GM11168 (cell line): ENCODE measurements around the gene MT3.

Source experiments
- in situ Hi-C: fragments of 300-500 bp; cut with MboI; formaldehyde crosslinking; loops from one replicate; pipeline ENCODE4 v1.12.0; 2022; ENCODE audit warnings: low sequenced_read_pairs; ENCODE audit not compliant: unreplicated experiment

The MT3 gene

DNA sequence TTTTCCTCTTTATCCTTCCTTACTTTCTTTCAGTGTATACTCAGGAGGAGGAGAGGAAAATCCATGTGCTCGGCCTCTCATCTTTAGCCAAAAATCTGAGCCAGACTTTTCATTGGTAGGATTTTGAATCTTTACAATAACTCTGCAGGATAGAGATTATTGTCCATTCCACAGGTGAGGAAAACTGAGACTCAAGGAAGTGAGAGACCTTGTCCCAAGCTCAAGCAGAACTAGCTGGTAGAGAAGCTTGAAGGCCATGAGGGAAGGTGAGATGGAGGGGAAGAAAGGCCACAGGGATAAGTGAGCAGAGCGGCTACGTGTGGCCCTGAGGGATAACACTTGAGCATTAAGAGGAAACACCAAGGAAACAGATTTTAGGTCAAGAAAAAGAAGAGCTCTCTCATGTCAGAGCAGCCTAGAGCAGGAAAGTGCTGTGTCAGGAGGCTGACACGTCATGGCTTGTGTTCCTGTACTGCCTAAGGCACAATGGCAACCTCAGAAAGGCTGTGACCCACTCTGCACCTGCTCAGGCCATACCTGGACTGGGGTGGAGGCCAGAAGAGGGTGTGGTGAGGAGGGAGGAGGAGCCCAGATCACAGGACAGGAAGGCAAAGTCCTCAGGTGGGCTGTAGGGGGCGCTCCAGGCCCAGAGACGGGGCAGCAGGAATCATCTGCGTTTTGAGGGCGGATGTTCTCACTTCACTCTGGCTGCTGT lies 12.6 kb upstream of the MT3 start:
- in situ Hi-C loops, result no loop called here

GRCh38 chr16:56577300-56577625 lies 12.1 kb upstream of the MT3 start:
- in situ Hi-C loops, result no loop called here

DNA sequence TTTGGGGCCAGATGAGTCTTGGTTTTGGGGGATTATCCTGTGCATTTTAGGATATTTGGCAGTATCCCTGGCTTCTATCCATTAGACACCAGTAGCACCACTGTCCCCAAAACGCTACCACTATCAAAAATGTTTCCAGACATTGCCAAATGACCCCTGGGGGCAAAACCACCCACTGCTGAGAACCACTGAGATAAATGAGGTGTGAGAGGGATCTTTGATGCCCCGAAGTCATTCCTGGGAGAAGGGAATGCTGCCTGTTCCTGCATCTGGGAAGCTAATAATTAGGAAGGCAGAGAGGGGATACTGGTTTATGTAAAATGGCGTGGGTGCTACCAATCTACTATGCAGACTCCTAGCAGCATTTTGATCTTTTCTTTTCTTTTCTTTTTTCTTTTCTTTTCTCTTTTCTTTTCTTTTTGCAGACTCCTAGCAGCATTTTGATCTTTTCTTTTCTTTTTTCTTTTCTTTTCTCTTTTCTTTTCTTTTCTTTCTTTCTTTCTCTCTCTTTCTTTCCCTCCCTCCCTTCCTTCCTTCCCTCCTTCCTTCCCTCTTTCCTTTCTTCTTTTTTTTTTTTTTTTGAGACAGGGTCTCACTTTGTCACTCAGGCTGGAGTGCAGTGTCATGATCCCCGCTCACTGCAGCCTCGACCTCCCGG lies 8.8 kb upstream of the MT3 start:
- in situ Hi-C loops, result loop anchor here (10.0 kb wide), 1 partner anchor 114 kb away; no protein-coding TSS in a partner anchor

GRCh38 chr16:56582911-56583310 lies 6.4 kb upstream of the MT3 start:
- in situ Hi-C loops, result loop anchor here (10.0 kb wide), 1 partner anchor 112 kb away; no protein-coding TSS in a partner anchor

GRCh38 chr16:56583351-56584168 lies 5.8 kb upstream of the MT3 start:
- in situ Hi-C loops, result loop anchor here (10.0 kb wide), 1 partner anchor 111 kb away; no protein-coding TSS in a partner anchor

- in situ Hi-C loops, result loop anchor here (10.0 kb wide), 1 partner anchor 111 kb away; no protein-coding TSS in a partner anchor
These were observed 5.1 kb upstream of the MT3 start for GRCh38 chr16:56584276-56584675.

GRCh38 chr16:56588781-56589140 lies 567 bp upstream of the MT3 start:
- in situ Hi-C loops, result loop anchor here (10.0 kb wide), 1 partner anchor 106 kb away; no protein-coding TSS in a partner anchor

DNA sequence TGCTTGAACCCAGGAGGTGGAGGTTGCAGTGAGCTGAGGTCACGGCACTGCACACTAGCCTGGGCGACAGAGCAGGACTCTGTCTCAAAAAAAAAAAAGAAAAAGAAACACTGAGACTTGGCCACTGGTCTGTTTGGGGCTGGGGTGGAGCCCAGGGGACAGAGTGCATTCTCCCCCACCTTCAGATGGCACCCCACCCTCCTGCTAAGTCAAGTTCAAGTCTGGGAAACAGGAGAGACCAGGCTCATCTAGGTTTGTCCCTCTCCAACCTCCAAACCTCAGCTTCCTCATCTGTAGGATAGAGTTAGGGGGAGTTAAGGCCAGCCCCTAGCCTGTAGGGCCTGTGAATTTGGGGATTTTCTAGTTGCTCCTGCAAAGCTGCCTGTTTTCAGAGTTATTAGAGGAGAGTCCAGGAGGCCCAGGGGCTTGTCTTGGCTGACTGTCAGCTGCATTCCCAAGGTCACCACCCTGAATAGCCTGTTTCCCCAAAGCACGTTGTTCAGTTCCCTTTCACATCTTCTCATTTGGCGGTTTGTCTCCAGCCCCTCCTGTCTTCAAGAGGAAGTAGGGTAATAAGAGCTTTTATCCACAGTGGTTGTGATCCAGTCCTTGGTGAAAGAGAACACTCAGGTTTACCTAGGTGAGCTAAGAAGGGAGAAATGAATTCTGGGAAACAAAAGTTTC lies 2.2 kb downstream of the MT3 start:
- in situ Hi-C loops, result no loop called here

GRCh38 chr16:56593573-56594291 lies 4.4 kb downstream of the MT3 start:
- in situ Hi-C loops, result no loop called here

DNA sequence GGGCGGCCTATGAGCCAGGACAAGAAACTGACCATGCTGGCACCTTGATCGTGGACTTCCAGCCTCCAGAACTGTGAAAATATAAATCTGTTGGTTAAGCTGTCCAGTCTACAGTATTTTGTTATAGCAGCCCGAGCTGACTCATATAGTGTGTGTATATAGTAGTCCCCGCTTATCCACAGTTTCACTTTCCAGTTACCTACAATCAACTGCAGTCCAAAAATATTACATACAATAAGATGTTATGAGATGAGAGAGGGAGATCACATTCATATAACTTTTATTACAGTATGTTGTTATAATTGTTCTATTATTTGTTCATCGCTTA lies 4.9 kb downstream of the MT3 start:
- in situ Hi-C loops, result no loop called here

GRCh38 chr16:56600398-56600999 lies 11.2 kb downstream of the MT3 start:
- in situ Hi-C loops, result no loop called here

- in situ Hi-C loops, result no loop called here
These were observed 12.0 kb downstream of the MT3 start for GRCh38 chr16:56601325-56601724.

- in situ Hi-C loops, result no loop called here
These were observed 14.3 kb downstream of the MT3 start for GRCh38 chr16:56603589-56603988.

DNA sequence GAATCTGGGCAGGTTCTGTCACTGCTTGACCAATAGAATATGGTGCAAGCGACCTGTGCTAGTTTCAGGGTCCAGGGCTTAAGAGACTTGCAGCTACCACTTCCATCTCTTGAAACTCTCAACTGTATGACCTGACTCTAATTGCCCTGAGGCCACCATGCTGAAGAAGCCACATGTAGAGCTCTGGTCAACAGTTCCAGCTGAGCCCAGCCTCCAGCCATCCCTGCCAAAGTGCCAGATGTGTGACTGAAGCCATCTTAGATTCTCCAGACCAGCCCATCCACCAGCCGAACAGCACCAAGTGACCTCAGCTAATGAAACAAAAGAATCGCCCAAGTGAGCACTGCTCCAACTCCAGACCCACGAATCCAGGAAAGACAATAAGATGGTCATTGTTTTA lies 15.6 kb downstream of the MT3 start:
- in situ Hi-C loops, result no loop called here

GRCh38 chr16:56605475-56605874 lies 16.1 kb downstream of the MT3 start:
- in situ Hi-C loops, result no loop called here

DNA sequence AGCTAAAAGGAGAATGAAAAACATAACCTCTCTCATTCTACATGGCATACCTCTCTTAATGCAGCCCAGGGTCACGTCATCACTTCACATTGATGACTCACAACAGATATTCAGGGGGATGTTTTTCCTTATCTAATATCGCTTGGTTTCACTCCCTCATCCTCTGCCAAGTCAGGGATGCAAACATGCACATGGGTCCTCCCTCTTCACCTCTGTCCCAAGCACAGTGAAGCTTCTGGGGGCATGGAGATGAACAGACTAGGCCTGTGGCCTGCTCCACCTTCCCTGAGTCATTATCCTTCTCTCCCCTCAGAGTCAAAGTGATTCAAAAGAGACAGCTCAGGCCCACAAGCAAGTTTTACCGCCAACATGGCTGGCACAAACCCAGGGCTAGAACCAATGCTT lies 16.7 kb downstream of the MT3 start:
- in situ Hi-C loops, result no loop called here

DNA sequence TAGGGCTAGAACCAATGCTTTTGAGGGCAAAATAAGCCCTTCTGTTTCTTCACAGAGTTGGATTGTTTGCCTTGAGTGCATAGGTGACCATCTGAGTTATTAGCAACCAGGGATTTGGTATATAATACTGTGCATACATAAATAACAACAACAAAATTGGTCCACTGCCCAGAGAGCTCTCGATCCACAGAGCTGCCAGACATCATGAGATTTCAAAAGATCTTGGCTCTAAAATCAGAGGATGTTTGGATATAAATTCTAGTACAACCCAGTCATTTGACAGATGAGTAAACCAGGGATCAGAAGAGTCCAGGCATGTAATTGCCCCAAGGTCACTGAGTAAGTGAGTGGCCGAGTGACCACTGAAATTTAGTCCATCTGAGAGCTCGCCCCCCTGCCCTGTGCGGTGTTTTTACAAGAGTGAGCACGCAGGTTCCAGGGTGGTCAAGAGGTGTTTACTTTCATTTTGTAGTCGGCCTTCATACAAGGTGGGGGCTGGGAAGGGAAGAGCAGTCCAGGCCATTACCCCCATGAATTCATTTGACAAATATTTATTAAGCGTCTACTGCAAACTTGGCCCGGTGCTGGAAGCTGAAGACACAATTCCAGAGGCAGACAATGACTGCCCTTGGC lies 17.3 kb downstream of the MT3 start:
- in situ Hi-C loops, result no loop called here

DNA sequence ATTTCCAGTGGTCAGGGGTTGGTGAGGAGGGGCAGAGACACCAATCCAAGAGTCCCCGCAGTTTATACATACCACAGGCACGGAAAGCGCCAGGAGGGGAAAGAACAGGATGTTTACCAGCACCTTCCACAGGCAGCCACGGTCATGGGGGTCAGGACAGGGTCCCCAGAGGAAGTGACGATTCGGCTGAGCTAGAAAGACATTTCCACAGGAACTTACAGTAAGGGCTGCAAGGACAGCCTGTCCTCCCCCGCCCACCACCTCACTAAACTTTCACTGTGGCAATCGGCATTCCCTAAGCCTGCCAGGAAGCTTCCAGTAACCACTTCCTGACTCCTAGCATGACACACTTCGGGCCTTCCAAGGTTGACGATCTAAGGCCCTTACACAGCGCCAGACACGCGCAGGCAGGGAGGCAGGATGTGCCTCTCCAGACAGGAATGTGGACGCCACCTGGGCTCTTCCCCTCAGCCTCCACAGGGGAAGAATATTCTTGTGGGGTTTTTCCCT lies 17.8 kb downstream of the MT3 start:
- in situ Hi-C loops, result no loop called here

- in situ Hi-C loops, result no loop called here
These were observed 18.3 kb downstream of the MT3 start for GRCh38 chr16:56607675-56608042.
